Measurements from ENCODE around the gene DXO. TPM values are rescaled to one million over a fixed set of nuclear protein-coding genes. Genes with fewer than 3 reads are reported as not detected.
A peak's percentile ranks its signal among the peaks of the same experiment; 100 is the strongest.
"Not testable (repeated sequence)": the region's sequence is repeated elsewhere in the genome, so short reads cannot be mapped to it uniquely, and the experiment has no call there.

Gene DXO
- total RNA-seq (10 to 100 TPM in 4 of 6 donors, 1 to 10 TPM in 2; 8.2 to 12.6 (median 11.0) TPM), polyA plus RNA-seq (10 to 100 TPM; 32.0 to 39.7 TPM)

- Histone ChIP-seq H3K4me3 (peak within 1 kb of the TSS; percentile 66 to 89 (median 84)), H3K27me3 (no peaks in the 10 kb centered on the region), H3K9me3 (no peaks in the 10 kb centered on the region), H3K27ac (peak within 1 kb of the TSS; percentile 86 to 97 (median 96)), H3K36me3 (peaks cover 0 to 12% (median 0%) of the 10 kb centered on the region in 3 donors), H3K4me1 (peaks cover 0 to 9% (median 5%) of the 10 kb centered on the region in 3 donors)
- DNase-seq (peak; percentile 90 to 96 (median 94)), FAIRE-seq (no peak), ATAC-seq (peak; percentile 91 to 96 (median 92))
- TF ChIP-seq, protein P1, sequence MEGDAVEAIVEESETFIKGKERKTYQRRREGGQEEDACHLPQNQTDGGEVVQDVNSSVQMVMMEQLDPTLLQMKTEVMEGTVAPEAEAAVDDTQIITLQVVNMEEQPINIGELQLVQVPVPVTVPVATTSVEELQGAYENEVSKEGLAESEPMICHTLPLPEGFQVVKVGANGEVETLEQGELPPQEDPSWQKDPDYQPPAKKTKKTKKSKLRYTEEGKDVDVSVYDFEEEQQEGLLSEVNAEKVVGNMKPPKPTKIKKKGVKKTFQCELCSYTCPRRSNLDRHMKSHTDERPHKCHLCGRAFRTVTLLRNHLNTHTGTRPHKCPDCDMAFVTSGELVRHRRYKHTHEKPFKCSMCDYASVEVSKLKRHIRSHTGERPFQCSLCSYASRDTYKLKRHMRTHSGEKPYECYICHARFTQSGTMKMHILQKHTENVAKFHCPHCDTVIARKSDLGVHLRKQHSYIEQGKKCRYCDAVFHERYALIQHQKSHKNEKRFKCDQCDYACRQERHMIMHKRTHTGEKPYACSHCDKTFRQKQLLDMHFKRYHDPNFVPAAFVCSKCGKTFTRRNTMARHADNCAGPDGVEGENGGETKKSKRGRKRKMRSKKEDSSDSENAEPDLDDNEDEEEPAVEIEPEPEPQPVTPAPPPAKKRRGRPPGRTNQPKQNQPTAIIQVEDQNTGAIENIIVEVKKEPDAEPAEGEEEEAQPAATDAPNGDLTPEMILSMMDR (IDR thresholded peaks at IDR 0.05): no peak
- intact Hi-C loops (cut with DNase I): no loop called here
- 0% methylated on average over 62 of the region's 62 CpGs for WGBS, 2 donors
Observed at GRCh38 chr6:31971993-31972708, at the start of gene DXO. Gene DXO, minus strand, starts transcription at chr6:31972138. Its CDS starts 463 bp downstream, at chr6:31971675.

GRCh38 chr6:32014547-32014946 lies 42.6 kb upstream of the DXO start, which contains the start of gene C4B:
Gene C4B, plus strand, starts transcription at chr6:32014795. Its CDS starts 51 bp downstream, at chr6:32014846.
- H3K9me3 ChIP-seq; DNase-seq; H3K36me3 ChIP-seq; H3K27ac ChIP-seq; FAIRE-seq; H3K27me3 ChIP-seq; intact Hi-C loops (cut with DNase I); H3K4me3 ChIP-seq; H3K4me1 ChIP-seq: not testable (repeated sequence)
- peak in 3 of 4 donors; percentile 82 to 95 (median 93) for ATAC-seq
- no CpG with 5 or more reads among the region's 6 CpGs for WGBS, 2 donors

DNA sequence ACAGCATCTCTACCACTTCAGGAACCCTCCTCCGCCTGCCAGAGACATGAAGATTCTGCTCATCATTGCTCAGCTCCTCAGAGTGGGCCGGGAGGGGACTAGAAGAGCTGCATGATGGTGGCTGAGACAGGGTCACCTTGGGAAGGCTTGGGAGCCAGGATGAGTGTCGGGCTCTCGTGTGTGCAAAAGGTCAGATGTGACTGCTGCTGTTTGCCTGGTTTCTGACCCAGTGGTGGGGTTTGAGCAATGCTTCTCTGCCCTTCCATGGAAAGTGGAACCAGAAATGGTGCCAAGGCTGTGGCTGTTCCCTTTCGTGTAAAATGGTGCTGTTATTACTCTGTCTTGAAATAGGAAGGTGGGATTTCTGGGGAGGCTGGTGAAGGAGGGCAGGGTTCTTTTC lies 41.8 kb upstream of the DXO start:
- H3K4me3 ChIP-seq; intact Hi-C loops (cut with DNase I); H3K9me3 ChIP-seq; H3K4me1 ChIP-seq; ATAC-seq; FAIRE-seq; H3K27ac ChIP-seq; H3K27me3 ChIP-seq; H3K36me3 ChIP-seq; DNase-seq: not testable (repeated sequence)
- WGBS, 2 donors: no CpG with 5 or more reads among the region's 5 CpGs

- H3K27ac ChIP-seq; intact Hi-C loops (cut with DNase I); H3K4me1 ChIP-seq; H3K36me3 ChIP-seq; FAIRE-seq; H3K4me3 ChIP-seq; H3K27me3 ChIP-seq; H3K9me3 ChIP-seq; ATAC-seq: not testable (repeated sequence)
- DNase-seq: peak in 4 of 6 donors; percentile 8 to 46 (median 22)
- 84 to 87% methylated on average over 14 to 17 of the region's 17 CpGs for WGBS, 2 donors
Observed at GRCh38 chr6:32012941-32013617, 41.1 kb upstream of the DXO start.

- 50 to 67% methylated on average over 14 to 17 of the region's 27 CpGs for WGBS, 2 donors
- H3K4me1 ChIP-seq; H3K9me3 ChIP-seq; H3K27me3 ChIP-seq; H3K4me3 ChIP-seq; intact Hi-C loops (cut with DNase I); H3K27ac ChIP-seq; ATAC-seq; FAIRE-seq; H3K36me3 ChIP-seq: not testable (repeated sequence)
- peak in 3 of 6 donors; percentile 6 to 41 (median 28) for DNase-seq
Observed at GRCh38 chr6:32010856-32011530, 39.1 kb upstream of the DXO start.

- H3K27me3 ChIP-seq; H3K27ac ChIP-seq; ATAC-seq; H3K4me1 ChIP-seq; H3K4me3 ChIP-seq; H3K36me3 ChIP-seq; FAIRE-seq; H3K9me3 ChIP-seq; intact Hi-C loops (cut with DNase I): not testable (repeated sequence)
- peak in 3 of 6 donors; percentile 7 to 20 (median 13) for DNase-seq
- WGBS, 2 donors: 58 to 65% methylated on average over 5 to 11 of the region's 12 CpGs
Observed at GRCh38 chr6:32009537-32009936, 37.6 kb upstream of the DXO start.

- ATAC-seq; H3K4me1 ChIP-seq; H3K27ac ChIP-seq; H3K36me3 ChIP-seq; H3K9me3 ChIP-seq; H3K27me3 ChIP-seq; FAIRE-seq; intact Hi-C loops (cut with DNase I); H3K4me3 ChIP-seq: not testable (repeated sequence)
- peak in 2 of 6 donors; percentile 2 to 15 for DNase-seq
- WGBS, 2 donors: 38 to 66% methylated on average over 5 to 7 of the region's 12 CpGs
Observed at GRCh38 chr6:32008616-32009015, 36.7 kb upstream of the DXO start.

DNA sequence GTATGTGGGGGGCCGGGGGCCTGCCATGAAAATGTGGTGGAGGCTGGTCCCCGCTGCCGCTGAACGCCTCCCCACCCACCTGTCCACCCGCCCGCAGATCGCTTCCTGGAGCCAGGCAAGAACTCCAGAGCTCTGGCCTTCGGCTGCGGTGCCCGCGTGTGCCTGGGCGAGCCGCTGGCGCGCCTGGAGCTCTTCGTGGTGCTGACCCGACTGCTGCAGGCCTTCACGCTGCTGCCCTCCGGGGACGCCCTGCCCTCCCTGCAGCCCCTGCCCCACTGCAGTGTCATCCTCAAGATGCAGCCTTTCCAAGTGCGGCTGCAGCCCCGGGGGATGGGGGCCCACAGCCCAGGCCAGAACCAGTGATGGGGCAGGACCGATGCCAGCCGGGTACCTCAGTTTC lies 36.1 kb upstream of the DXO start:
- ATAC-seq; FAIRE-seq; H3K27me3 ChIP-seq; intact Hi-C loops (cut with DNase I); H3K4me1 ChIP-seq; H3K4me3 ChIP-seq; H3K9me3 ChIP-seq; H3K27ac ChIP-seq; H3K36me3 ChIP-seq: not testable (repeated sequence)
- peak in 1 of 6 donors; percentile 8 for DNase-seq
- WGBS, 2 donors: no CpG with 5 or more reads among the region's 24 CpGs

- 58 to 67% methylated on average over 11 to 12 of the region's 12 CpGs for whole genome bisulfite sequencing, 2 donors
- H3K4me3 ChIP-seq; H3K27me3 ChIP-seq; ATAC-seq; H3K9me3 ChIP-seq; H3K27ac ChIP-seq; H3K36me3 ChIP-seq; H3K4me1 ChIP-seq; FAIRE-seq; intact Hi-C loops (cut with DNase I): not testable (repeated sequence)
- peak in 3 of 6 donors; percentile 2 to 32 (median 24) for DNase-seq
Observed at GRCh38 chr6:32007086-32007485, 35.1 kb upstream of the DXO start.

DNA sequence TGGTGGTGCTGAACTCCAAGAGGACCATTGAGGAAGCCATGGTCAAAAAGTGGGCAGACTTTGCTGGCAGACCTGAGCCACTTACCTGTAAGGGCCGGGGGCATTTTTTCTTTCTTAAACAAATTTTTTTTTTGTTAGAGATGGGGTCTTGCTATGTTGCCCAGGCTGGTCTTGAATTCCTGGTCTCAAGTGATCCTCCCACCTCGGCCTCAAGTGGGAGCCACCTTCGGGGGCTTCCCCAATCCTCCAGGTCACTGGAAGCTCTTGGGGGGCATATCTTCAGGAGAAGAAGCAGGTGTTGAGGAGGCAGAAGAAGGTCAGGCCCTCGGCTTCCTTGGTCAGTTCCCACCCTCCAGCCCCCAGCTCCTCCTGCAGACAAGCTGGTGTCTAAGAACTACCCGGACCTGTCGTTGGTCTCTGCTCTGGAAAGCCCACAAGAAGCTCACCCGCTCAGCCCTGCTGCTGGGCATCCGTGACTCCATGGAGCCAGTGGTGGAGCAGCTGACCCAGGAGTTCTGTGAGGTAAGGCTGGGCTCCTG lies 34.1 kb upstream of the DXO start:
- ATAC-seq; FAIRE-seq; H3K27ac ChIP-seq; H3K4me3 ChIP-seq; H3K27me3 ChIP-seq; H3K4me1 ChIP-seq; H3K9me3 ChIP-seq; H3K36me3 ChIP-seq; intact Hi-C loops (cut with DNase I): not testable (repeated sequence)
- DNase-seq: peak in 3 of 6 donors; percentile 0 to 39 (median 20)
- whole genome bisulfite sequencing, 2 donors: 44 to 61% methylated on average over 8 of the region's 8 CpGs
